ENCODE measurements around the gene ROBO1. TPM values are rescaled to one million over a fixed set of nuclear protein-coding genes. Genes with fewer than 3 reads are reported as not detected.

ROBO1 gene
- total RNA-seq, 6 experiments from 2014 or later = 1.1 to 7.2 (median 4.3) TPM

DNA sequence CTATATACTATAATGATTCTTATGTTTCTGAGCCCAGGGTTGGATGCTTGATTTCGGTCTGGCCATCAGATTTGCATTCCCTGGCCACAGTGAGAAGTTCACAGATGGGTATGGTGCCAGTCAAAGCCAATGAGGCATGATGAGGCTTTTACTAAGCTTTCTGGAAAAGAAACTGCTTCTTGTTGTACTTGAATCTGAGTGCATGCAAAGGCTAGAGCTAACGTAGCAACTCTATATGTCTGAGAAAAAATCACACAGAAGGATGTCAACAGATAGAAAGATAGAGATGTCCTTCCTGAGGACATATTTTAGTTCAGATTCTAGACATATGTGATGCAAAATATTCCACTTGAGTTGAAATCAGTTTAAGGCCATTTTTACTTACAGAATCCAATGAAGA, 608.1 kb downstream of the ROBO1 start:
- no peaks in the 10 kb centered on the region for H3K36me3 ChIP-seq
- DNase-seq (no peak), ATAC-seq (no peak)
- intact Hi-C loops (cut with DNase I) = no loop called here
- TF ChIP-seq, protein P1, sequence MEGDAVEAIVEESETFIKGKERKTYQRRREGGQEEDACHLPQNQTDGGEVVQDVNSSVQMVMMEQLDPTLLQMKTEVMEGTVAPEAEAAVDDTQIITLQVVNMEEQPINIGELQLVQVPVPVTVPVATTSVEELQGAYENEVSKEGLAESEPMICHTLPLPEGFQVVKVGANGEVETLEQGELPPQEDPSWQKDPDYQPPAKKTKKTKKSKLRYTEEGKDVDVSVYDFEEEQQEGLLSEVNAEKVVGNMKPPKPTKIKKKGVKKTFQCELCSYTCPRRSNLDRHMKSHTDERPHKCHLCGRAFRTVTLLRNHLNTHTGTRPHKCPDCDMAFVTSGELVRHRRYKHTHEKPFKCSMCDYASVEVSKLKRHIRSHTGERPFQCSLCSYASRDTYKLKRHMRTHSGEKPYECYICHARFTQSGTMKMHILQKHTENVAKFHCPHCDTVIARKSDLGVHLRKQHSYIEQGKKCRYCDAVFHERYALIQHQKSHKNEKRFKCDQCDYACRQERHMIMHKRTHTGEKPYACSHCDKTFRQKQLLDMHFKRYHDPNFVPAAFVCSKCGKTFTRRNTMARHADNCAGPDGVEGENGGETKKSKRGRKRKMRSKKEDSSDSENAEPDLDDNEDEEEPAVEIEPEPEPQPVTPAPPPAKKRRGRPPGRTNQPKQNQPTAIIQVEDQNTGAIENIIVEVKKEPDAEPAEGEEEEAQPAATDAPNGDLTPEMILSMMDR (IDR thresholded peaks at IDR 0.05) = no peak
- no peak for TF ChIP-seq POLR2A (IDR thresholded peaks at IDR 0.05)
- H3K9me3 ChIP-seq = no peaks in the 10 kb centered on the region
- no peak overlapping the region for H3K27ac ChIP-seq
- no peak overlapping the region for H3K4me3 ChIP-seq
- H3K27me3 ChIP-seq = no peaks in the 10 kb centered on the region
- no peaks in the 10 kb centered on the region for H3K4me1 ChIP-seq
- 53% methylated on average over 2 of the region's 2 CpGs for WGBS (ENCODE audit: insufficient coverage, low coverage, low lambda C conversion rate, missing lambda C conversion rate)

DNA sequence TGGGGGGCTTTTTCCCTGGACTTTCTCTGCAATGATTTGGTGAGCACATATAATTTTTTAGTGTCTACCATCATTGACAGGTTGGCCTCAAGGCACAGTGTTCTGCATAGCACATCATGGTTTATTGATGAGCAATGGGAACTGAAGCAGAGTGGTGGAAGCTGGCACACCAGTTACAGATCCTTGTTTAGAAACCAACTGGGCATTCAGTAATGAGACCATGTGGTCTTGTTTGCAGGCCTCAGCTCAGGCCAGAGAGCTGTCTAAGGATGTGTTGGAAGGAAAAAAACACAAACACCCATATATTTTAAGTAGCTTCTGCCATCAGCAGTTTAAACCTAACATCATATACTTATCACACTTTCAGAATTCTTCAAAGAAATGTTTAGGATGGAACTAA, 610.6 kb downstream of the ROBO1 start:
- no peak for TF ChIP-seq POLR2A (IDR thresholded peaks at IDR 0.05)
- TF ChIP-seq, protein P1 (IDR thresholded peaks at IDR 0.05) = no peak
- Histone ChIP-seq H3K27me3 (no peaks in the 10 kb centered on the region), H3K4me3 (no peak overlapping the region), H3K27ac (no peak overlapping the region), H3K36me3 (no peaks in the 10 kb centered on the region), H3K9me3 (no peaks in the 10 kb centered on the region), H3K4me1 (no peaks in the 10 kb centered on the region)
- intact Hi-C loops (cut with DNase I) = no loop called here
- ATAC-seq = no peak
- no peak for DNase-seq

DNA sequence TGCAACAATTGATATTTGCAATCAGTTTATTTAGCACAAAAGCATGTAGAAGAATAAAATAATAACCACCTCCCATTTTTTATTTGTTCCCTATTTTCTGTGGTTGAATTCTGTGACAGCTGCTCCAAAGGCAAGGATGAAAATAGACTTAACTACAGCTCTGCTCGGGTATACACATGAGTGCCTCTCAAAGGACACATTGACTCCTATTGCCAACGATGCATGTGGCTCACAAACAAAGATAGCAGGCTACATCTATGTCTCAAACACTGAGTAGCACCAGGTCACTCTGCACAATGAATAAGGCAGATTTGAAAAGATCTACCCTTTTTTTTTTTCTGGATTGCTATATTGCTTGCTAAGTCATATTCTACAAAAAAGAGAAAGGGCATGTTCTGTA, 612.9 kb downstream of the ROBO1 start:
- H3K27ac ChIP-seq = no peak overlapping the region
- no peaks in the 10 kb centered on the region for H3K9me3 ChIP-seq
- 36% methylated on average over 2 of the region's 2 CpGs for WGBS (ENCODE audit: insufficient coverage, low coverage, low lambda C conversion rate, missing lambda C conversion rate)
- intact Hi-C loops (cut with DNase I) = no loop called here
- no peak for TF ChIP-seq POLR2A (IDR thresholded peaks at IDR 0.05)
- TF ChIP-seq, protein P1 (IDR thresholded peaks at IDR 0.05) = no peak
- ATAC-seq (no peak), DNase-seq (no peak)
- no peaks in the 10 kb centered on the region for H3K4me1 ChIP-seq
- H3K27me3 ChIP-seq = no peaks in the 10 kb centered on the region
- H3K4me3 ChIP-seq = no peak overlapping the region
- no peaks in the 10 kb centered on the region for H3K36me3 ChIP-seq

DNA sequence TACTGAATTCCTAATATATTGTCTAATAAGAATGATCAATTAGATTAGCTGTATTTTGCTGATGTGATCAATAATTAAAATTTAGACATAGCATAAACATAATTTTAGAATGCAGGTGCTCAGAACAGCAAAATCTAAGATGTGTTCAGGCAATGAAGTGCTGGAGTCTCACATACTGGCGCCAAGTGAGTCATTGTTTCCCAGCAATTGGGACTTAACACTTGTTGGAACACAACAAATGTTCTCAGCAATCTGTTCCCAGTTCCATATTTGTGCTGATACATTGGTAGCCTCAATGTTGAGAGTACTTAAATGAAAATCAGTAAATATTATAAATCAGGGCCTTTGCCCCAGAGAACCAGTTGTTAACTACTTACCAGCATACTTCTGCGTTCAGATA, 619.0 kb downstream of the ROBO1 start:
- Histone ChIP-seq H3K27ac (no peak overlapping the region), H3K36me3 (no peaks in the 10 kb centered on the region), H3K4me1 (no peaks in the 10 kb centered on the region), H3K4me3 (no peak overlapping the region), H3K27me3 (no peaks in the 10 kb centered on the region), H3K9me3 (no peaks in the 10 kb centered on the region)
- 83% methylated on average over 2 of the region's 2 CpGs for whole genome bisulfite sequencing (ENCODE audit: insufficient coverage, low coverage, low lambda C conversion rate, missing lambda C conversion rate)
- intact Hi-C loops (cut with DNase I) = no loop called here
- DNase-seq = no peak
- ATAC-seq = no peak
- TF ChIP-seq POLR2A (IDR thresholded peaks at IDR 0.05) = no peak
- TF ChIP-seq, protein P1 (IDR thresholded peaks at IDR 0.05) = no peak

DNA sequence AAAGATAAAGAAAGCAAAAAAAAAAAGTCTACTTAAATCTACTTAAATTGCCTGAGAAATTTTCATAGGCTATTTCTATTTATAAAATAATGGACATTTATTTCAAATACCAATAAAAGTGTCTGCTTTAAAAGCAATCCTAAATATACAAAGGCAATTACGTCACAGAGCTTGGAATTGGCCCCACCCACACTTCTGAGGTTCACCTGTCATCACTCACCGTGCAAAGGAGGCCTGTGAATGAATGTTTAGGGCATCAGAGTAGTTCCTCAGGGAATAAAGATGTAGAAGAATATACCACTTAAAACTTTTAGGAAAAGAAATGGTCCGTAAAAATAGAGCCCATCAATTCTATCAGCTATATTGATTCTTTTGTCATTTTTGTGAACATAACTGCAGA, 621.8 kb downstream of the ROBO1 start:
- Histone ChIP-seq H3K4me3 (no peak overlapping the region), H3K36me3 (no peaks in the 10 kb centered on the region), H3K27me3 (no peaks in the 10 kb centered on the region), H3K4me1 (no peaks in the 10 kb centered on the region), H3K9me3 (no peaks in the 10 kb centered on the region), H3K27ac (no peak overlapping the region)
- no peak for TF ChIP-seq POLR2A (IDR thresholded peaks at IDR 0.05)
- TF ChIP-seq, protein P1 (IDR thresholded peaks at IDR 0.05) = no peak
- 62% methylated on average over 3 of the region's 3 CpGs for WGBS (ENCODE audit: insufficient coverage, low coverage, low lambda C conversion rate, missing lambda C conversion rate)
- no peak for DNase-seq
- intact Hi-C loops (cut with DNase I) = no loop called here
- no peak for ATAC-seq

All from right lobe of liver (tissue), 6 donors.